Panc1 (cell line): Measurements from ENCODE around the gene RND1. TPM values are rescaled to one million over a fixed set of nuclear protein-coding genes. Genes with fewer than 3 reads are reported as not detected.
A peak's percentile ranks its signal among the peaks of the same experiment; 100 is the strongest.

Experiments used
- ATAC-seq: fragments of 200-7000 bp; cut with Tn5 transposase; 2 replicates; pipeline ENCODE4 v1.9.1; 2020; ENCODE audit warnings: mild to moderate bottlenecking, moderate library complexity
- BruUV-seq: library from RNA; stranded (reverse); fragments of 400-500 nt; replicated peaks from 2 replicates; lab custom pipeline; 2021; lab: Mats Ljungman, UMichigan
- CTCF ChIA-PET: fragments of 300-600 bp; sonication (Branson Sonifier 250); formaldehyde crosslinking; loops from one replicate; lab custom pipeline; 2022; ENCODE audit warnings: antibody characterized with exemption; lab: Charles Lee
- POLR2A ChIA-PET: fragments of 300-600 bp; sonication (Branson Sonifier 250); formaldehyde crosslinking; loops from one replicate; lab custom pipeline; 2022; ENCODE audit warnings: antibody characterized with exemption; lab: Charles Lee
- DNase-seq: peaks from one replicate; pipeline ENCODE4 v3.0.0-alpha.2; 2010; ENCODE audit warnings: low read depth, low spot score
- H3K27ac ChIP-seq: 2 replicates; pipeline ENCODE4 v1.5.1; 2011; ENCODE audit warnings: mild to moderate bottlenecking, low read length, inconsistent platforms
- H3K27me3 ChIP-seq: fragments of 200-500 bp; sonication (Bioruptor generic); 2 replicates; pipeline ENCODE4 v1.6.0; 2014; ENCODE audit warnings: low read length, inconsistent platforms; ENCODE audit not compliant: control insufficient read depth, insufficient read depth
- H3K36me3 ChIP-seq: fragments of 200-500 bp; sonication (Bioruptor generic); 2 replicates; pipeline ENCODE4 v1.5.1; 2014; ENCODE audit warnings: inconsistent platforms, mild to moderate bottlenecking, low read length, moderate library complexity; ENCODE audit not compliant: control insufficient read depth, insufficient read depth
- H3K4me1 ChIP-seq: 2 replicates; pipeline ENCODE4 v1.5.1; 2011; ENCODE audit warnings: inconsistent platforms, mild to moderate bottlenecking, low read length, moderate library complexity; ENCODE audit not compliant: control insufficient read depth, insufficient read depth
- H3K4me3 ChIP-seq, 2 experiments: 2 replicates each; pipeline ENCODE4 v1.5.1; 2011 to 2012; ENCODE audit warnings: low read depth in 2 of 2, low read length in 2 of 2, mild to moderate bottlenecking in 2 of 2, inconsistent platforms in 1 of 2, moderate library complexity in 1 of 2
- H3K9me3 ChIP-seq: fragments of 200-500 bp; sonication (Bioruptor generic); 2 replicates; pipeline ENCODE4 v1.5.1; 2014; ENCODE audit warnings: low read depth, mild to moderate bottlenecking, inconsistent platforms, low read length, moderate library complexity; ENCODE audit not compliant: control insufficient read depth, insufficient read depth
- POLR2AphosphoS5 ChIP-seq: IDR thresholded peaks from 2 replicates; pipeline ENCODE4 v1.6.1; 2012; ENCODE audit warnings: mild to moderate bottlenecking, low read depth, low read length, moderate library complexity
- SIN3A ChIP-seq: IDR thresholded peaks from 2 replicates; pipeline ENCODE4 v1.6.1; 2012; ENCODE audit warnings: low read depth, mild to moderate bottlenecking, low read length, moderate library complexity, borderline replicate concordance; ENCODE audit not compliant: insufficient read depth
- TCF7L2 ChIP-seq: IDR thresholded peaks from 2 replicates; pipeline ENCODE4 v1.6.1; 2011; ENCODE audit warnings: mild to moderate bottlenecking, low read depth, low read length, inconsistent platforms
- in situ Hi-C: cut with HindIII; loops from 2 replicates; pipeline ENCODE4 v1.10.0; 2016; ENCODE audit warnings: low sequenced_read_pairs, low pct_unique_long_range_greater_than_20kb
- intact Hi-C: fragments of 100-400 bp; cut with micrococcal nuclease; formaldehyde crosslinking; loops from one replicate; pipeline ENCODE4 v1.10.0; 2022; ENCODE audit not compliant: unreplicated experiment
- total RNA-seq: library from RNA; stranded (reverse); gene quantifications from one replicate; pipeline ENCODE4 v1.2.1, GENCODE V29; 2021; ENCODE audit not compliant: unreplicated experiment
- TF ChIP-seq, protein P1 (sequence below), 2 experiments: IDR thresholded peaks; 2 replicates each; pipeline ENCODE4 v1.6.1; 2011 to 2012; ENCODE audit warnings: low read depth in 2 of 2, control low read depth in 1 of 2, low read length in 1 of 2, mild to moderate bottlenecking in 1 of 2, moderate library complexity in 1 of 2; ENCODE audit not compliant: insufficient read depth in 1 of 2
- TF ChIP-seq, protein P2 (sequence below): fragments of 450-650 bp; IDR thresholded peaks from 2 replicates; pipeline ENCODE4 v1.5.1; 2017; ENCODE audit warnings: mild to moderate bottlenecking

RND1 gene
- total RNA-seq, 1 experiment from 2014 or later = 0.44 TPM

DNA sequence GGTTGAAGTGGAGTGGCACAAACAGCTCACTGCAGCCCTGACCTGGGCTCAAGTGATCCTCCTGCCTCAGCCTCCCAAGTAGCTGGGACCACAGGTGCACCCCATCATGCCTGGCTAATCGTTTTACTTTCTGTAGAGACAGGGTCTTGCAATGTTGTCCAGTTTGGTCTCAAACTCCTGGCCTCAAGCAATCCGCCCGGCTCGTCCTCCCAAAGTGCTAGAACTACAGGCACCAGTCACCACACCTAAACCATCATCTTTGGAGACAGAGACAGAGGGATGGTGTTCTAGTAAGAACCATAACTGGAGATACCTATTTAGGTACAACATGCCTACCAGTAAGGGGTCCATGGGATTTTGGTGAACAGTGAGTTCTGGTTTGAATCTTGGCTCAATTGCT, 11.2 kb downstream of the RND1 start:
- in situ Hi-C loops = no loop called here
- H3K9me3 ChIP-seq = no peaks in the 10 kb centered on the region
- ChIA-PET POLR2A (no interaction called here), CTCF (interaction anchor here (3.1 kb wide), 1 partner anchor 36 kb away, joined by 55 read pairs; no protein-coding TSS in a partner anchor)
- H3K36me3 ChIP-seq = peaks cover 7% of the 10 kb centered on the region; the same call in 1 of the 2 replicates
- H3K27me3 ChIP-seq = no peaks in the 10 kb centered on the region
- H3K4me3 ChIP-seq = no peak overlapping the region
- ATAC-seq (no peak), DNase-seq (no peak)
- no peak overlapping the region for H3K27ac ChIP-seq
- intact Hi-C loops = no loop called here
- H3K4me1 ChIP-seq = peaks cover 14% of the 10 kb centered on the region
- TF ChIP-seq POLR2AphosphoS5 (no peak), TCF7L2 (no peak), SIN3A (no peak)
- TF ChIP-seq, protein P1, sequence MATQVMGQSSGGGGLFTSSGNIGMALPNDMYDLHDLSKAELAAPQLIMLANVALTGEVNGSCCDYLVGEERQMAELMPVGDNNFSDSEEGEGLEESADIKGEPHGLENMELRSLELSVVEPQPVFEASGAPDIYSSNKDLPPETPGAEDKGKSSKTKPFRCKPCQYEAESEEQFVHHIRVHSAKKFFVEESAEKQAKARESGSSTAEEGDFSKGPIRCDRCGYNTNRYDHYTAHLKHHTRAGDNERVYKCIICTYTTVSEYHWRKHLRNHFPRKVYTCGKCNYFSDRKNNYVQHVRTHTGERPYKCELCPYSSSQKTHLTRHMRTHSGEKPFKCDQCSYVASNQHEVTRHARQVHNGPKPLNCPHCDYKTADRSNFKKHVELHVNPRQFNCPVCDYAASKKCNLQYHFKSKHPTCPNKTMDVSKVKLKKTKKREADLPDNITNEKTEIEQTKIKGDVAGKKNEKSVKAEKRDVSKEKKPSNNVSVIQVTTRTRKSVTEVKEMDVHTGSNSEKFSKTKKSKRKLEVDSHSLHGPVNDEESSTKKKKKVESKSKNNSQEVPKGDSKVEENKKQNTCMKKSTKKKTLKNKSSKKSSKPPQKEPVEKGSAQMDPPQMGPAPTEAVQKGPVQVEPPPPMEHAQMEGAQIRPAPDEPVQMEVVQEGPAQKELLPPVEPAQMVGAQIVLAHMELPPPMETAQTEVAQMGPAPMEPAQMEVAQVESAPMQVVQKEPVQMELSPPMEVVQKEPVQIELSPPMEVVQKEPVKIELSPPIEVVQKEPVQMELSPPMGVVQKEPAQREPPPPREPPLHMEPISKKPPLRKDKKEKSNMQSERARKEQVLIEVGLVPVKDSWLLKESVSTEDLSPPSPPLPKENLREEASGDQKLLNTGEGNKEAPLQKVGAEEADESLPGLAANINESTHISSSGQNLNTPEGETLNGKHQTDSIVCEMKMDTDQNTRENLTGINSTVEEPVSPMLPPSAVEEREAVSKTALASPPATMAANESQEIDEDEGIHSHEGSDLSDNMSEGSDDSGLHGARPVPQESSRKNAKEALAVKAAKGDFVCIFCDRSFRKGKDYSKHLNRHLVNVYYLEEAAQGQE (IDR thresholded peaks at IDR 0.05; ENCODE audit: insufficient read depth in 1 of 2, low read depth in 2 of 2, low read length in 1 of 2) = no peak
- TF ChIP-seq, protein P2, sequence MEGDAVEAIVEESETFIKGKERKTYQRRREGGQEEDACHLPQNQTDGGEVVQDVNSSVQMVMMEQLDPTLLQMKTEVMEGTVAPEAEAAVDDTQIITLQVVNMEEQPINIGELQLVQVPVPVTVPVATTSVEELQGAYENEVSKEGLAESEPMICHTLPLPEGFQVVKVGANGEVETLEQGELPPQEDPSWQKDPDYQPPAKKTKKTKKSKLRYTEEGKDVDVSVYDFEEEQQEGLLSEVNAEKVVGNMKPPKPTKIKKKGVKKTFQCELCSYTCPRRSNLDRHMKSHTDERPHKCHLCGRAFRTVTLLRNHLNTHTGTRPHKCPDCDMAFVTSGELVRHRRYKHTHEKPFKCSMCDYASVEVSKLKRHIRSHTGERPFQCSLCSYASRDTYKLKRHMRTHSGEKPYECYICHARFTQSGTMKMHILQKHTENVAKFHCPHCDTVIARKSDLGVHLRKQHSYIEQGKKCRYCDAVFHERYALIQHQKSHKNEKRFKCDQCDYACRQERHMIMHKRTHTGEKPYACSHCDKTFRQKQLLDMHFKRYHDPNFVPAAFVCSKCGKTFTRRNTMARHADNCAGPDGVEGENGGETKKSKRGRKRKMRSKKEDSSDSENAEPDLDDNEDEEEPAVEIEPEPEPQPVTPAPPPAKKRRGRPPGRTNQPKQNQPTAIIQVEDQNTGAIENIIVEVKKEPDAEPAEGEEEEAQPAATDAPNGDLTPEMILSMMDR = no peak
- BruUV-seq = no TSS peak

DNA sequence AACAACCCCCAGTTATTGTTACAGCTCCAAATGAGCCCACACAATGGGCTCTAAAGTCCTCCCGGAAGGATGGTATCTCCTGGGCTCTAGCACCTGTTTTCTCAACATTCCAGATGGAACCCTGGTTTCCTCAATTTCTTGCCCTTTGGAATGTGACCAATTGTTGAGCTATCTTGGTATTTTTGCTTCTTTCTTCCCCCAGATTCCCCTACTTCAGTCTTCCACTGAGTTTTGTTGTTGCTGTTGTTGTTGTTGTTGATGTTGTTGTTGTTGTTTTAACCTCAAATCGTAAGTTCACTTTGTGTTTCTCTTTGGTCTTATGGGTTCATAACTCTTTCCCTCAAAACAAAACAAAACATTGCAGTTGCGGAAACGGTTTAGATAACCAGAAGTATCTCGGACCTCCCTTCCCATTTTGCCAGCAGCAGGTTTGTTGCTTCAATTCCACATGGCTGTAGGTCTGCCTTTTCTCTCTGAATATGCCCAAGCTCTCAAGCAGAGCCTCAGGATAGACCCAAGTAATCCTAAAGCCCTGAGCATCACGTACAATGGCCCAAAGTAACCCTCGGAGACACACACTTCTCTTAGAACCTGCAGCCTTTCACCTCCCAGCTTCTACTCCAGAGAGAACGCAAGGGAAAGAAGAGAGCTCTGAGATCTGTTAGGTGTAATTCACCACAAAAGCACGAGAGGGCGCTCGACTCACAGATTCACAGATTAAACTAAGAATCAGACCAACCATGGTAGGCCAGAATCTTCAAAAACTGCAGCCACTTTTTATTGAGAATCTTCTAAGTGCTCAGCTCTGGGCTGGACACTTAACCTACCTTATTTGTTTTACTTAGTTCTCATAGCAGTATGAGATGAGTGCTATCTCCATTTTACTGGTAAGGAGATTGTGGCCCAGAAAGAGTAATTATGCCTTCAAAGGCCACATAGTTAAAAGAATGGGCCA, 12.7 kb downstream of the RND1 start:
- Histone ChIP-seq H3K9me3 (no peaks in the 10 kb centered on the region), H3K4me1 (peaks cover 14% of the 10 kb centered on the region), H3K36me3 (peaks cover 7% of the 10 kb centered on the region; the same call in 1 of the 2 replicates), H3K4me3 (peak overlapping the region; percentile 96 to 98), H3K27me3 (no peaks in the 10 kb centered on the region), H3K27ac (peak overlapping the region; percentile 90)
- ChIA-PET POLR2A (no interaction called here), CTCF (interaction anchor here (0.6 to 3.1 kb wide), 13 partner anchors 12 to 224 kb away, joined by 3 to 55 read pairs (median 4); partner anchors contain the start of genes RND1 and WNT1)
- TF ChIP-seq, protein P1 (IDR thresholded peaks at IDR 0.05; ENCODE audit: insufficient read depth in 1 of 2, low read depth in 2 of 2, low read length in 1 of 2) = no peak
- TF ChIP-seq, protein P2 = peak; percentile 90
- DNase-seq = peak; percentile 90
- in situ Hi-C loops (no loop called here), intact Hi-C loops (loop anchor here (1.0 to 2.0 kb wide), 3 partner anchors 38 to 142 kb away; no protein-coding TSS in a partner anchor)
- no TSS peak for BruUV-seq
- ATAC-seq = peak; percentile 54
